ENCODE measurements around the gene TTL.
A peak's percentile ranks its signal among the peaks of the same experiment; 100 is the strongest.
"Not testable (repeated sequence)": the region's sequence is repeated elsewhere in the genome, so short reads cannot be mapped to it uniquely, and the experiment has no call there.

TTL gene

GRCh38 chr2:112474844-112475486 lies 7.0 kb upstream of the TTL start:
- DNase-seq (ENCODE audit: low spot score) = no peak

DNA sequence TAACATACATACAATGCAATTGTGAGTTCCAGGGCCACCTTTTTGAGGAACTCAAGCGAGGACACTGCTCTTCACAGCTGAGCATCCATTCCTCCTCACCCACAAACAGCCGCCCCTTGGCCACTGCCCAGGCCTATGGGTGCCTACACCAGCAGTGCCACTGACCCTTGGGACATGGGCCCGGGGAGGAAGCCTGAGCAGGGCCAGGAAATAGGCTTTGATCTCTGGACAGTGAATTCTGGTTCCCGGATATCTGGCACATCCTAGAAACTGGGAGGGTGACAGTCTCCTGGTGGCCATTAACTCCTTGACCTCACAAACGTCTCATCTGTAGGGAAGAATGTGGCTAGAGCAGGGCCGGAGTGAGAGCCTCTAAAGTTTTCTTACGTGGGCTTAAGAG lies 5.5 kb upstream of the TTL start:
- no peak for DNase-seq (ENCODE audit: low spot score)

- DNase-seq (ENCODE audit: low spot score) = no peak
Observed at GRCh38 chr2:112480530-112481049, 1.4 kb upstream of the TTL start.

GRCh38 chr2:112481050-112481527 lies 867 bp upstream of the TTL start:
- peak; percentile 88 for DNase-seq (ENCODE audit: low spot score)

DNA sequence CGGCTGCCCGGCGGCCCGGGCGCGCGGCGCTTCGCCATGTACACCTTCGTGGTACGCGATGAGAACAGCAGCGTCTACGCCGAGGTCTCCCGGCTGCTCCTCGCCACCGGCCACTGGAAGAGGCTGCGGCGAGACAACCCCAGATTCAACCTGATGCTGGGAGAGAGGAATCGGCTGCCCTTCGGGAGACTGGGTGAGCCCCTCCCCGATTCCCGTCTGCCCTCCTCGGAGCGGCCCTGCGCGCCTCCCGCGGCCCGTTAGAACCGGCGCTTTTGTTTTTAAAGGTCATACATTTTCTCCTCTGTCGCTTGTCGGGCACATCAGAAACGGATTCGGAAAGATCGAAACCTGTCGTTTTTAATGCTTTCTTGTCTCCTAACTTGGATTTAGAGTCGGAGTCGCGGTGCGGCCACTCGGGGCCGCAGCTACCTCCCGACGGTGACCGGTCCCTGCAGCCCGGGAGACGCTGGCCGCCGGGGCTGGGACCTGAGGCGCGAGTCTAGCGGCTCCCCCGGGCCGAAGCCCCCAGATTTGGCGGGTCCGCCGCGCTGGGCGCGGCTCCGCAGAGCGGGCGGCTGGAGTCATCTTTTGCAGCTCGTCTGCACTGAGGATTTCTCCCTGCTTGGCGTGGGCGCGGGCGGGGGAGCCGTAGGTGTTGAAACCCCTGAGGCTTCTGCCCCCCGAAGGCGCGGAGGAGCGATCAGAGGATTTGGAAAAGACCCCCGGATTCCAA lies 519 bp downstream of the TTL start:
- DNase-seq (ENCODE audit: low spot score) = peak; percentile 19

GRCh38 chr2:112483042-112483473 lies 1.1 kb downstream of the TTL start:
- peak; percentile 22 for DNase-seq (ENCODE audit: low spot score)

DNA sequence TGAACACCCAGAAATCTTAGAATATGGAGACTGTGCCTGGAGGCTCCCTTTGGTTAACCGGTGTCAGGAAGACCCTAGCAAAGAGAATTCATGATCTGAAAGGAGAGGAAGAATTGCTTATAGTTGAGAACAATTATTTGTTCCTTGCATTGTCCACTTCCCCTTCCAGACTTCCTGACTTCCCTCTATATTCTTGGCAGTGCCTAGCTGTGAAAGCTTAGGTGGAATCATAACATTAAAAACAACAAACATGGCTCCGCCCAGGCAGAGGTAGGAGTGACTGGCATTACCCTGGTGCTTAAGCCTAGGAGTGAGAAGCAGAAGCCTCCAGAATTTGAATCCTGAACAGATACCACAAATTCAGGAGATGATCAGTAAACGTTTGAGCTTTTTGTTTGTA lies 1.9 kb downstream of the TTL start:
- no peak for DNase-seq (ENCODE audit: low spot score)

DNA sequence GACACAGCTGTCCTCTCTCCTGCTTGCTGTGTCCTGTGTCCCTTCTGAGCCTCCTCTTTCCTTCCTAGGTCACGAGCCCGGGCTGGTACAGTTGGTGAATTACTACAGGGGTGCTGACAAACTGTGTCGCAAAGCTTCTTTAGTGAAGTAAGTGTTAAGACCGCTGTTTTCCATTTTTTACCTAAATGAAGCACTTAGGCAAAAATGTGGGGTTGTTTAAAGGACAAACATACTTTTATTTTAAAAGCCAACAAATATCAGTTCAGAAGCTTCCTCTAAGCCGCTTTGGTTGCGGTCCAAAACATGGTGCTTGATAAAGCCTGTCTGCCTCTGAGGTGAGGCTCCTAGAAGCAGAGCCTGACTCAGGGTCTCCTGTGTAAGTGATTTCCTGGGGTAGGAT lies 3.9 kb downstream of the TTL start:
- no peak for DNase-seq (ENCODE audit: low spot score)

GRCh38 chr2:112486895-112487294 lies 4.9 kb downstream of the TTL start:
- DNase-seq (ENCODE audit: low spot score) = no peak

- DNase-seq (ENCODE audit: low spot score) = no peak
Observed at GRCh38 chr2:112487444-112487961, 5.5 kb downstream of the TTL start.

DNA sequence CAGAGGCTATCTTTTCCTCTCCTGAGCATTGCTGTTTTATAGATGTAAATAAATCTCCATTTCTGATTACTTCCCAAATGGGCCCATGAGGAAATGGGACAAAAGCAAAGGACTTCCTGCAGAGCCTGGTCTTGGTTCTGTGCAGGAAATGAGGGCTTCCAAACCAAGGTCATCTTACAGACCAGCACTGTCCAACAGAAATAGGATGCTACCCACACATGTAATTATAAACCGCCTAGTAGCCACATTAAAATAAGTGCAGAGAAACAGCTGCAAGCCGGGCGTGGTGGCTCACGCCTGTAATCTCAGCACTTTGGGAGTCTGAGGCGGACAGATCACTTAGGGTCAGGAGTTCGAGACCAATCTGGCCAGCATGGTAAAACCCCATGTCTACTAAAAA lies 6.2 kb downstream of the TTL start:
- no peak for DNase-seq (ENCODE audit: low spot score)

- DNase-seq (ENCODE audit: low spot score) = no peak
Observed at GRCh38 chr2:112491946-112492345, 10.0 kb downstream of the TTL start.

GRCh38 chr2:112493048-112493447 lies 11.1 kb downstream of the TTL start:
- no peak for DNase-seq (ENCODE audit: low spot score)

DNA sequence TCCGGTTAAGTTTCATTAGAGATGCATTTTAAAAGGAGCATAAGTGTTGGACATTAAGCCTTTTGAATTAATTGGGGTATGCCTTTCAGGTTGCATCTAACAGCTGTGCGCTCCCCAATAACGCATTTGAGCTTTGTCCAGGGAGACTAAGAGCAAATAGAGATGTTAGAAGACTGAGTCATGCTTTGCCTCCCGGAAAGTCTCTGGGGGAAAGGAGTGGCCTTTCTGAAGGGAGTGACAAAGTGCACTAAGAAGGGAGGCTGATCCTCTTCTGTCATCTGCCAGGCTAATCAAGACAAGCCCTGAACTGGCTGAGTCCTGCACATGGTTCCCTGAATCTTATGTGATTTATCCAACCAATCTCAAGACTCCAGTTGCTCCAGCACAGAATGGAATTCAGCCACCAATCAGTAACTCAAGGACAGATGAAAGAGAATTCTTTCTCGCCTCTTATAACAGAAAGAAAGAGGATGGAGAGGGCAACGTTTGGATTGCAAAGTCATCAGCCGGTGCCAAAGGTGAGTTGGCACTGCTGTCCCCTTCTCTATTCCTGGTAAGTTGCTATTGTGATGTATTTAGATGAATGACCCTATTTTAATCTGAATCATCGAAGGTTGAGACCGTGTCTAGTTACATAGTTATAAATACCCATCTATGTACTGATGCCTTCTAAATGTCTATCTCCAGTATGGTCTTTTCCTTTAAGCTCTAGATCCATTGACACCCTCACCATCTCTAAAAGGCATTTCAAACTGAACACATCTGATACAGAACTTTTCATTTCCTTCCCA lies 12.1 kb downstream of the TTL start:
- no peak for DNase-seq (ENCODE audit: low spot score)

DNA sequence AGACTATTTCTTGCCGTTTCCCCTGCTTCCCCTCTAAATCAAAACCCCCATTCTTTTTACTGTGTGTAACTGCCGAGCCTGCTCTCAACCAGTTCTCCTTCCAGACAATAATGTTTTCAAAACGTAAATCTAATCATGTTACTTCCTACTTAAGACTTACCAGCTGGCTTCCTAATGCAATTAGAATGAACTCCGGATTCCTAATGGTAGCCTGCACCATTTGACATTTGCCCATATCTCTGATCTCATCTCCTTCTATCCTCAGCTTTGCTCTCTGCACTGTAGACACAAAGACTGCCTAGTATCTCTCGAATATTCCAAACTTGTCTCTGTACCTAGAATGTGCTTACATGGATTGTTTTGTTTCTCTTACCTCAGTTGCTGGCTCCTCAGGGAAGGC lies 12.9 kb downstream of the TTL start:
- no peak for DNase-seq (ENCODE audit: low spot score)

DNA sequence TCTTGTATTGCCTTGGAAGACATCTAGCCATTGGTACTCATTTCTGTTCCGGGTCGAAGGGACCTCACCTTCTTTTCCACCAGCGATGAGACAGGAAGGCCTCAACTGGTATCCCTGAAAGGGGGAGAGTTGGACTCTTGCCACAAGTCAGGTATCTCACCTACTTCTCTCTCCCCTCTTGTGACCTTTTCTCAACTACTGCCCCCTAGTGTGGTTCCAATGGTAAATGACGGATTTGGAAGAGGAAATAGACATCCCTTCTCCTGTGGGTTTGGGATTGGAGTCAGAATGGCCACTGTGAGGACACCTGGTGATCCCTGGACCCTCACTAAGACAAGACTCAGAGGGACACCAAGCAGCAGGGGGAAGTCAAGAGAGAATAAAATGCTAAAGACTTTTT lies 13.9 kb downstream of the TTL start:
- not testable (repeated sequence) for DNase-seq (ENCODE audit: low spot score)

- DNase-seq (ENCODE audit: low spot score) = peak; percentile 41
Observed at GRCh38 chr2:112500850-112501484, 19.0 kb downstream of the TTL start.

DNA sequence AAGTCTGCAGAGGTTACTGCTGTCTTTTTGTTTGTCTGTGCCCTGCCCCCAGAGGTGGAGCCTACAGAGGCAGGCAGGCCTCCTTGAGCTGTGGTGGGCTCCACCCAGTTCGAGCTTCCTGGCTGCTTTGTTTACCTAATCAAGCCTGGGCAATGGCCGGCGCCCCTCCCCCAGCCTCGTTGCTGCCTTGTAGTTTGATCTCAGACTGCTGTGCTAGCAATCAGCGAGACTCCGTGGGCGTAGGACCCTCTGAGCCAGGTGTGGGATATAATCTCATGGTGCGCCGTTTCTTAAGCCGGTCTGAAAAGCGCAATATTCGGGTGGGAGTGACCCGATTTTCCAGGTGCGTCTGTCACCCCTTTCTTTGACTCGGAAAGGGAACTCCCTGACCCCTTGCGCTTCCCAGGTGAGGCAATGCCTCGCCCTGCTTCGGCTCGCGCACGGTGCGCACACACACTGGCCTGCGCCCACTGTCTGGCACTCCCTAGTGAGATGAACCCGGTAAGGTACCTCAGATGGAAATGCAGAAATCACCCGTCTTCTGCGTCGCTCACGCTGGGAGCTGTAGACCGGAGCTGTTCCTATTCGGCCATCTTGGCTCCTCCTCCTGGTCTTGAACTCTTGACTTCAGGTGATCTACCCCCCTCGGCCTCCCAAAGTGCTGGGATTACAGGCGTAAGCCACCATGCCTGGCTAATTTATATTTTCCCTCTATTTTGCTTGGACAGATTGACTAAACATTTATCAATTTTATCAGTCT lies 27.5 kb downstream of the TTL start:
- DNase-seq (ENCODE audit: low spot score) = not testable (repeated sequence)

GRCh38 chr2:112516801-112517200 lies 34.8 kb downstream of the TTL start:
- no peak for DNase-seq (ENCODE audit: low spot score)

GRCh38 chr2:112518807-112519206 lies 36.9 kb downstream of the TTL start:
- DNase-seq (ENCODE audit: low spot score) = no peak

DNA sequence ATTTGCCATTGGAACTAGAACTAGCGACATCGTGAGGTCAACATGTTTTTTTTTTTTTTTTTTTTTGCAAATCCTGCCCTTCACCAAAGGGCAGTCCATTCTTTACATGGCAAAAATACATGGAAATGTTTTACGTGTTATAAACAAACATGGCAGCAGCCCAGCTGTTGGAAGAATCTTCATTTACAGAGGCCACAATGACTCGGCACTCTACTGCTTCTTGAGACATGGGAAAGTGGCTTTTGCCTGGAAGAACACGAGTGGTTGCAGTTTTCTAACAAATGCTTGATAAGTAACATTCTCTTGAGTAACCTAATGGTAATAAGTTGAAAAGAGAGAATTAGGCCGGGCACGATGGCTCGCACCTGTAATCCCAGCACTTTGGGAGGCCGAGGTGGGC lies 37.5 kb downstream of the TTL start:
- DNase-seq (ENCODE audit: low spot score) = no peak
